ENCODE data around the gene MEAK7. TPM values are rescaled to one million over a fixed set of nuclear protein-coding genes. Genes with fewer than 3 reads are reported as not detected.

MEAK7 gene
- total RNA-seq, 1 experiment from 2014 or later, result 19.2 TPM

- TF ChIP-seq EZH2phosphoT487 (IDR thresholded peaks at IDR 0.05; ENCODE audit: borderline replicate concordance, low read length), result no peak
- no peak for TF ChIP-seq EZH2 (IDR thresholded peaks at IDR 0.05; ENCODE audit: low read length, unreplicated experiment)
- no peak for TF ChIP-seq CTCF (conservative IDR thresholded peaks at IDR 0.05; ENCODE audit: low read depth, low read length)
- ATAC-seq (no peak), DNase-seq (no peak)
- Histone ChIP-seq H3K4me1 (ENCODE audit: insufficient read depth, low read length) (peaks cover 52% of the 10 kb centered on the region), H3K27me3 (ENCODE audit: low read length) (no peaks in the 10 kb centered on the region), H3K36me3 (ENCODE audit: low read depth, low read length) (no peaks in the 10 kb centered on the region), H3K9me3 (ENCODE audit: low read length) (no peaks in the 10 kb centered on the region), H3K9me2 (replicated peaks; ENCODE audit: low read length) (no peaks in the 10 kb centered on the region), H3K79me2 (ENCODE audit: low read length) (peaks cover 29% of the 10 kb centered on the region), H2AFZ (ENCODE audit: low read length) (no peak overlapping the region), H3K4me2 (ENCODE audit: low read length) (peak overlapping the region; percentile 51), H4K20me1 (ENCODE audit: low read length) (no peaks in the 10 kb centered on the region), H3F3A (ENCODE audit: low read length, unreplicated experiment) (peaks cover 8% of the 10 kb centered on the region), H3K4me3 (ENCODE audit: low read length) (peak overlapping the region; percentile 49), H3K9ac (ENCODE audit: low read length) (peak overlapping the region; percentile 71), H3K27ac (ENCODE audit: low read length) (peak overlapping the region; percentile 72)
- POLR2A ChIA-PET (ENCODE audit: unreplicated experiment), result interaction anchor here (0.5 kb wide), 1 partner anchor 207 kb away, joined by 6 read pairs; no protein-coding TSS in a partner anchor
- CTCF ChIA-PET, result no interaction called here
- intact Hi-C loops (cut with micrococcal nuclease), result no loop called here
- BruUV-seq (replicated peaks), result no TSS peak
Observed at GRCh38 chr16:84505249-84506187, 1.1 kb upstream of the MEAK7 start.

DNA sequence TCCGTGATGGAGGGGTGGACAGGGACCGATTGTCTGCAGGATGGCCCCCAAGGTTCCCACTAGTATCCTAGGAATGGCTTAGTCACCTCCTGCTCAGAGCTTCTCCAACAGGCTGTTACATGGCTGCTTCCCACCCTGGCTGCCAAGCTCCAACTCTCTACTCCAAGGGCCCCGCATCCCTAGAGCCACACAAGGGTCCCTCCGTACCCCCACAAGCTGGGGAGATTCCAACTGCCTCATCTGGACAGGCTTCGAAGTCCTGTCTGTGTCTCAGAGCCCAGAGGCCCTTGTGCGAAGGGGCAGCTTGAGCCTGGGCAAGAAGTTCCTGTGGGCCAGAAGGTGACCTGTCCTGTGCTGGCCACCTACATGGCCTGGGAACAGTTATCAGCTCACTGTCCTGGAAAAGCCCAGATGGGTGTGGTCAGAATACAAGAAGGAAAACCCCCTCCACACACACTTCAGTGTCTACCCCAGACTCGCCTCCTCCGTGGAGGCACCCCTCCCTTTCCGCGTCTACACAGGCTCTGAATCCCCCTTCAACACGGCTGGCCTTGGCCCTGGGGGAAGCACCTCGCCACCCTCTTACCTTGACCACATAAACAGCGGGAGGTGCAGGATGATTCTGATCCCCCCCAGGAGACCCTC, 586 bp downstream of the MEAK7 start:
- Histone ChIP-seq H3F3A (ENCODE audit: low read length, unreplicated experiment) (peaks cover 10% of the 10 kb centered on the region), H4K20me1 (ENCODE audit: low read length) (no peaks in the 10 kb centered on the region), H3K4me1 (ENCODE audit: insufficient read depth, low read length) (peaks cover 68% of the 10 kb centered on the region), H3K9me3 (ENCODE audit: low read length) (no peaks in the 10 kb centered on the region), H2AFZ (ENCODE audit: low read length) (0 out of 2 replicates have a peak overlapping the region, but pooled peaks have one; percentile 71), H3K79me2 (ENCODE audit: low read length) (peaks cover 43% of the 10 kb centered on the region), H3K27me3 (ENCODE audit: low read length) (no peaks in the 10 kb centered on the region), H3K9ac (ENCODE audit: low read length) (peak overlapping the region; percentile 88), H3K27ac (ENCODE audit: low read length) (peak overlapping the region; percentile 100), H3K4me3 (ENCODE audit: low read length) (peak overlapping the region; percentile 78), H3K4me2 (ENCODE audit: low read length) (peak overlapping the region; percentile 94), H3K9me2 (replicated peaks; ENCODE audit: low read length) (no peaks in the 10 kb centered on the region), H3K36me3 (ENCODE audit: low read depth, low read length) (peaks cover 6% of the 10 kb centered on the region; the same call in 1 of the 2 replicates)
- ChIA-PET CTCF (no interaction called here), POLR2A (ENCODE audit: unreplicated experiment) (no interaction called here)
- no peak for TF ChIP-seq EZH2 (IDR thresholded peaks at IDR 0.05; ENCODE audit: low read length, unreplicated experiment)
- TF ChIP-seq CTCF (conservative IDR thresholded peaks at IDR 0.05; ENCODE audit: low read depth, low read length), result no peak
- no peak for TF ChIP-seq EZH2phosphoT487 (IDR thresholded peaks at IDR 0.05; ENCODE audit: borderline replicate concordance, low read length)
- ATAC-seq (no peak), DNase-seq (peak; percentile 22)
- intact Hi-C loops (cut with micrococcal nuclease), result no loop called here
- TSS peak; percentile 60 for BruUV-seq (replicated peaks)
